H1 (cell line): ENCODE results near the gene CREG2. TPM values are rescaled to one million over a fixed set of nuclear protein-coding genes. Genes with fewer than 3 reads are reported as not detected.

Experiments used
- CTCF ChIA-PET: fragments of 300-600 bp; sonication (Branson Sonifier 250); formaldehyde crosslinking; loops from one replicate; lab custom pipeline; 2021; ENCODE audit not compliant: partially characterized antibody; lab: Charles Lee
- POLR2A ChIA-PET: fragments of 300-600 bp; sonication (Branson Sonifier 250); formaldehyde crosslinking; loops from one replicate; lab custom pipeline; 2021; ENCODE audit warnings: inconsistent platforms; ENCODE audit not compliant: partially characterized antibody; lab: Charles Lee
- DNase-seq, 2 experiments: peaks; one replicate each; pipeline versions ENCODE4 v3.0.0 to v3.0.0-alpha.2; 2010 to 2022; ENCODE audit warnings: low spot score in 2 of 2, low read depth in 1 of 2, mixed read lengths in 1 of 2
- FAIRE-seq: peaks from 2 replicates; lab custom pipeline; 2011; peaks lifted over from hg19 to GRCh38; lab: Jason Lieb, UNC
- H2AFZ ChIP-seq: 2 replicates; pipeline ENCODE4 v1.8.1; 2012; ENCODE audit warnings: low read length, inconsistent platforms
- H2AK5ac ChIP-seq: 2 replicates; pipeline ENCODE4 v1.6.1; 2013; ENCODE audit warnings: low read depth, low read length
- H2BK120ac ChIP-seq: replicated peaks from 2 replicates; pipeline ENCODE3; 2013; ENCODE audit warnings: low read depth, low read length, inconsistent platforms
- H2BK12ac ChIP-seq: 2 replicates; pipeline ENCODE4 v1.6.1; 2013; ENCODE audit warnings: low read depth, low read length
- H2BK15ac ChIP-seq: 2 replicates; pipeline ENCODE4 v1.6.1; 2013; ENCODE audit warnings: low read length
- H2BK20ac ChIP-seq: 2 replicates; pipeline ENCODE4 v1.6.1; 2013; ENCODE audit warnings: low read length
- H2BK5ac ChIP-seq: 2 replicates; pipeline ENCODE4 v1.6.1; 2013; ENCODE audit warnings: low read depth, low read length
- H3K14ac ChIP-seq: 2 replicates; pipeline ENCODE4 v1.6.1; 2013; ENCODE audit warnings: inconsistent platforms; ENCODE audit not compliant: insufficient read length
- H3K18ac ChIP-seq: 2 replicates; pipeline ENCODE4 v1.6.1; 2013; ENCODE audit warnings: low read length; ENCODE audit errors: extremely low read depth
- H3K23ac ChIP-seq: 2 replicates; pipeline ENCODE4 v1.6.1; 2013; ENCODE audit warnings: inconsistent platforms; ENCODE audit not compliant: insufficient read length
- H3K23me2 ChIP-seq: 2 replicates; pipeline ENCODE4 v1.6.1; 2013; ENCODE audit warnings: low read depth, low read length
- H3K27ac ChIP-seq: 2 replicates; pipeline ENCODE4 v1.6.1; 2011; ENCODE audit warnings: low read depth, low read length, inconsistent platforms
- H3K27me3 ChIP-seq, 4 experiments: replicated peaks in 1 of 4; 1 replicate in 1 of 4; 2 replicates in 3 of 4; pipeline versions ENCODE4 v1.6.1 to v1.8.1; 2011 to 2013; ENCODE audit warnings: low read length in 3 of 4, mild to moderate bottlenecking in 3 of 4, inconsistent platforms in 2 of 4, mixed read lengths in 2 of 4, moderate library complexity in 1 of 4; ENCODE audit not compliant: control insufficient read depth in 3 of 4, insufficient read depth in 3 of 4; ENCODE audit errors: extremely low read depth in 1 of 4
- H3K36me3 ChIP-seq, 4 experiments: 2 replicates each; pipeline versions ENCODE4 v1.6.1 to v1.8.1; 2011 to 2013; ENCODE audit warnings: mild to moderate bottlenecking in 4 of 4, low read length in 3 of 4, moderate library complexity in 2 of 4, control low read depth in 1 of 4, inconsistent platforms in 1 of 4; ENCODE audit not compliant: insufficient read depth in 4 of 4, control insufficient read depth in 2 of 4
- H3K4ac ChIP-seq: replicated peaks from 2 replicates; pipeline ENCODE3; 2013; ENCODE audit warnings: low read length, low read depth, mixed read lengths, inconsistent platforms; ENCODE audit not compliant: insufficient read length
- H3K4me1 ChIP-seq, 4 experiments: replicated peaks in 1 of 4; 1 replicate in 1 of 4; 2 replicates in 3 of 4; pipeline versions ENCODE4 v1.6.1 to v1.8.1; 2011 to 2013; ENCODE audit warnings: low read length in 3 of 4, inconsistent platforms in 2 of 4, mixed read lengths in 1 of 4; ENCODE audit not compliant: insufficient read depth in 4 of 4, control insufficient read depth in 3 of 4
- H3K4me2 ChIP-seq, 2 experiments: 2 replicates each; pipeline versions ENCODE4 v1.6.1 to v1.8.1; 2011 to 2013; ENCODE audit warnings: low read depth in 2 of 2, low read length in 2 of 2, control low read depth in 1 of 2, inconsistent platforms in 1 of 2, mild to moderate bottlenecking in 1 of 2; ENCODE audit not compliant: insufficient read depth in 1 of 2
- H3K4me3 ChIP-seq, 4 experiments: fragments of 200-600, 300-600 bp in 1 of 4; sonication (generic), shearing (Covaris generic), sonication (Bioruptor Twin) in 1 of 4; 2 replicates each; pipeline versions ENCODE4 v1.5.1 to v1.8.1; 2011 to 2016; ENCODE audit warnings: low read length in 4 of 4, low read depth in 3 of 4, control low read depth in 2 of 4, inconsistent platforms in 2 of 4, mild to moderate bottlenecking in 2 of 4, mixed read lengths in 1 of 4, moderate library complexity in 1 of 4; ENCODE audit not compliant: insufficient read depth in 2 of 4; ENCODE audit errors: extremely low read depth in 1 of 4
- H3K56ac ChIP-seq: replicated peaks from 2 replicates; pipeline ENCODE3; 2013; ENCODE audit warnings: low read depth, mild to moderate bottlenecking, mixed read lengths, low read length, inconsistent platforms; ENCODE audit not compliant: insufficient read length
- H3K79me1 ChIP-seq: 2 replicates; pipeline ENCODE4 v1.6.1; 2013; ENCODE audit warnings: low read depth, low read length, control low read depth
- H3K79me2 ChIP-seq, 2 experiments: 2 replicates each; pipeline versions ENCODE4 v1.6.1 to v1.8.1; 2012 to 2013; ENCODE audit warnings: low read length in 2 of 2, mild to moderate bottlenecking in 2 of 2, inconsistent platforms in 1 of 2; ENCODE audit not compliant: insufficient read depth in 2 of 2, control insufficient read depth in 1 of 2
- H3K9ac ChIP-seq, 4 experiments: replicated peaks in 1 of 4; 1 replicate in 1 of 4; 2 replicates in 3 of 4; pipeline versions ENCODE4 v1.6.1 to v1.8.1; 2011 to 2013; ENCODE audit warnings: low read depth in 3 of 4, low read length in 3 of 4, control low read depth in 2 of 4, mild to moderate bottlenecking in 2 of 4, moderate library complexity in 2 of 4, inconsistent platforms in 1 of 4; ENCODE audit errors: extremely low read depth in 1 of 4
- H3K9me3 ChIP-seq, 2 experiments: 2 replicates each; pipeline versions ENCODE4 v1.6.1 to v1.8.1; 2012 to 2013; ENCODE audit warnings: mild to moderate bottlenecking in 2 of 2, moderate library complexity in 2 of 2, control low read depth in 1 of 2, inconsistent platforms in 1 of 2, low read depth in 1 of 2, low read length in 1 of 2, mixed read lengths in 1 of 2; ENCODE audit not compliant: insufficient read depth in 2 of 2
- H4K20me1 ChIP-seq, 2 experiments: replicated peaks in 1 of 2; 2 replicates each; pipeline versions ENCODE3 to v1.8.1; 2011 to 2013; ENCODE audit warnings: inconsistent platforms in 2 of 2, low read length in 2 of 2, mild to moderate bottlenecking in 1 of 2; ENCODE audit not compliant: insufficient read depth in 2 of 2, control insufficient read depth in 1 of 2
- H4K5ac ChIP-seq: 2 replicates; pipeline ENCODE4 v1.6.1; 2013; ENCODE audit warnings: low read length, low read depth, mixed read lengths, inconsistent platforms; ENCODE audit not compliant: insufficient read length
- H4K8ac ChIP-seq: 2 replicates; pipeline ENCODE4 v1.8.0; 2013; ENCODE audit warnings: mild to moderate bottlenecking, moderate library complexity, low read length, inconsistent platforms; ENCODE audit not compliant: insufficient read depth; ENCODE audit errors: extremely low read depth
- H4K91ac ChIP-seq: replicated peaks from 2 replicates; pipeline ENCODE3; 2013; ENCODE audit warnings: low read length, mixed read lengths, inconsistent platforms; ENCODE audit not compliant: insufficient read length
- ATF3 ChIP-seq: IDR thresholded peaks from 2 replicates; pipeline ENCODE4 v1.6.1; 2011; ENCODE audit warnings: low read depth, mild to moderate bottlenecking, low read length; ENCODE audit not compliant: insufficient read depth
- HDAC2 ChIP-seq, 2 experiments: fragments of 300-600 bp in 1 of 2; sonication (generic) in 1 of 2; IDR thresholded peaks; 2 replicates each; pipeline ENCODE4 v1.6.1; 2011 to 2012; ENCODE audit warnings: low read depth in 2 of 2, low read length in 2 of 2, mild to moderate bottlenecking in 2 of 2, moderate library complexity in 2 of 2, borderline replicate concordance in 1 of 2, inconsistent platforms in 1 of 2
- KDM1A ChIP-seq: fragments of 200-600, 300-600 bp; sonication (generic); IDR thresholded peaks from 2 replicates; pipeline ENCODE4 v1.7.1; 2016; ENCODE audit warnings: mild to moderate bottlenecking, low read length, borderline replicate concordance
- POLR2AphosphoS5 ChIP-seq: IDR thresholded peaks from 2 replicates; pipeline ENCODE4 v1.6.1; 2011; ENCODE audit warnings: low read depth, low read length
- SP1 ChIP-seq: IDR thresholded peaks from 2 replicates; pipeline ENCODE4 v1.6.1; 2011; ENCODE audit warnings: low read depth, low read length
- TEAD4 ChIP-seq: IDR thresholded peaks from 2 replicates; pipeline ENCODE4 v1.6.1; 2012; ENCODE audit warnings: low read depth, low read length, inconsistent platforms, mixed read lengths
- WGBS, 2 experiments: shearing (Covaris generic) in 1 of 2; methylation state at CpG; one replicate each; pipeline versions ENCODE4 v1.1.6 to v1.1.7; 2013 to 2015; ENCODE audit warnings: low lambda C conversion rate in 2 of 2, mixed read lengths in 2 of 2, inconsistent platforms in 1 of 2, low coverage in 1 of 2, missing lambda C conversion rate in 1 of 2; ENCODE audit not compliant: insufficient replicate concordance in 2 of 2, insufficient coverage in 1 of 2, insufficient read length in 1 of 2; ENCODE audit errors: extremely low coverage in 1 of 2, missing lambda C conversion rate in 1 of 2; 5-methylcytosine and 5-hydroxymethylcytosine counted together
- polyA plus RNA-seq, 7 experiments: library from polyadenylated mRNA; depleted of rRNA in 3 of 7; stranded (reverse) in 5 of 7; unstranded in 2 of 7; fragments of >200 nt in 5 of 7; fragments of 200-250 nt in 2 of 7; gene quantifications; 1 replicate in 5 of 7; 2 replicates in 1 of 7; 4 replicates in 1 of 7; pipeline versions ENCODE4 v1.2.1 to v1.2.3, GENCODE V29; 2011 to 2013; ENCODE audit warnings: missing spikeins in 2 of 7, mixed read lengths in 2 of 7
- total RNA-seq: library from RNA; stranded (reverse); fragmentation: NEBNext Ultra II Directional; extraction: Animal tissue kit (Norgen Biotek cat#: 25700); gene quantifications from 2 replicates; pipeline ENCODE4 v1.2.1, GENCODE V29; 2021

CREG2 gene
- total and polyA plus RNA-seq, 2 of the 8 experiments (the other 6 are each of a cell fraction or from before 2014, with no cell fraction given) = 2.0 to 2.2 TPM

GRCh38 chr2:101383016-101383541, 4.2 kb downstream of the CREG2 start:
- H3K23ac ChIP-seq = no peak overlapping the region
- no peak overlapping the region for H3K56ac ChIP-seq
- no peaks in the 10 kb centered on the region for H4K20me1 ChIP-seq
- no peak overlapping the region for H2BK12ac ChIP-seq
- no peak overlapping the region for H3K18ac ChIP-seq
- H4K5ac ChIP-seq = no peak overlapping the region
- no peak overlapping the region for H2BK5ac ChIP-seq
- no peak overlapping the region for H2AFZ ChIP-seq
- H3K4ac ChIP-seq = no peak overlapping the region
- H3K9ac ChIP-seq = no peak overlapping the region
- no peak for DNase-seq
- no peaks in the 10 kb centered on the region for H3K79me2 ChIP-seq
- no peak overlapping the region for H4K91ac ChIP-seq
- CTCF ChIA-PET = interaction anchor here (1.0 to 2.0 kb wide), 3 partner anchors 33 to 55 kb away, joined by 3 to 7 read pairs (median 5); no protein-coding TSS in a partner anchor
- no peak for FAIRE-seq
- no peak overlapping the region for H3K4me2 ChIP-seq
- no peaks in the 10 kb centered on the region for H3K9me3 ChIP-seq
- no peak overlapping the region for H2BK120ac ChIP-seq
- 92% methylated on average over 7 of the region's 7 CpGs; no CpG with 5 or more reads in 1 of the 2 experiments for WGBS, 2 experiments
- no peak for TF ChIP-seq ATF3
- peak; percentile 87 for TF ChIP-seq KDM1A
- TF ChIP-seq HDAC2 (IDR thresholded peaks at IDR 0.05; ENCODE audit: borderline replicate concordance in 1 of 2, low read depth in 2 of 2, low read length in 2 of 2) = no peak
- no peak for TF ChIP-seq POLR2AphosphoS5
- TF ChIP-seq SP1 = no peak
- no peak for TF ChIP-seq TEAD4
- TF ChIP-seq, all 59 proteins: peak for 1
- Histone ChIP-seq H2BK15ac (0 out of 2 replicates have a peak overlapping the region, but pooled peaks have one; percentile 18), H3K27me3 (peaks cover 13 to 28% (median 24%) of the 10 kb centered on the region in 4 experiments), H4K8ac (no peak overlapping the region), H3K4me3 (no peak overlapping the region), H3K23me2 (peaks cover 10% of the 10 kb centered on the region), H3K14ac (no peak overlapping the region), H3K27ac (no peak overlapping the region), H3K79me1 (no peaks in the 10 kb centered on the region), H2BK20ac (no peak overlapping the region), H3K4me1 (peaks cover 0 to 6% (median 3%) of the 10 kb centered on the region in 4 experiments; a peak in 2 of 7 replicates), H3K36me3 (no peaks in the 10 kb centered on the region), H2AK5ac (no peak overlapping the region)
- POLR2A ChIA-PET = interaction anchor here (1.2 kb wide), 1 partner anchor 42 kb away, joined by 4 read pairs; no protein-coding TSS in a partner anchor
